Vagina (tissue), 2 donors: Measurements from ENCODE around the gene DCAKD.

Source experiments
- POLR2A ChIP-seq, 2 donors: fragments of 450-650 bp; IDR thresholded peaks; one replicate each; pipeline ENCODE4 v1.6.1; 2017; ENCODE audit warnings: antibody characterized with exemption in 2 of 2, mild to moderate bottlenecking in 2 of 2, moderate library complexity in 2 of 2
- TF ChIP-seq, protein P1 (sequence below), 3 experiments: fragments of 450-650 bp in 2 of 3; fragments of 200-600 bp in 1 of 3; sonication (generic) in 1 of 3; IDR thresholded peaks; one replicate each; pipeline ENCODE4 v1.5.1; 2017 to 2019; ENCODE audit warnings: antibody characterized with exemption in 3 of 3, mild to moderate bottlenecking in 2 of 3, moderate library complexity in 2 of 3

GRCh38 chr17:45013021-45013997 lies 38.1 kb downstream of the DCAKD start:
- TF ChIP-seq, protein P1, sequence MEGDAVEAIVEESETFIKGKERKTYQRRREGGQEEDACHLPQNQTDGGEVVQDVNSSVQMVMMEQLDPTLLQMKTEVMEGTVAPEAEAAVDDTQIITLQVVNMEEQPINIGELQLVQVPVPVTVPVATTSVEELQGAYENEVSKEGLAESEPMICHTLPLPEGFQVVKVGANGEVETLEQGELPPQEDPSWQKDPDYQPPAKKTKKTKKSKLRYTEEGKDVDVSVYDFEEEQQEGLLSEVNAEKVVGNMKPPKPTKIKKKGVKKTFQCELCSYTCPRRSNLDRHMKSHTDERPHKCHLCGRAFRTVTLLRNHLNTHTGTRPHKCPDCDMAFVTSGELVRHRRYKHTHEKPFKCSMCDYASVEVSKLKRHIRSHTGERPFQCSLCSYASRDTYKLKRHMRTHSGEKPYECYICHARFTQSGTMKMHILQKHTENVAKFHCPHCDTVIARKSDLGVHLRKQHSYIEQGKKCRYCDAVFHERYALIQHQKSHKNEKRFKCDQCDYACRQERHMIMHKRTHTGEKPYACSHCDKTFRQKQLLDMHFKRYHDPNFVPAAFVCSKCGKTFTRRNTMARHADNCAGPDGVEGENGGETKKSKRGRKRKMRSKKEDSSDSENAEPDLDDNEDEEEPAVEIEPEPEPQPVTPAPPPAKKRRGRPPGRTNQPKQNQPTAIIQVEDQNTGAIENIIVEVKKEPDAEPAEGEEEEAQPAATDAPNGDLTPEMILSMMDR (IDR thresholded peaks at IDR 0.05) = no peak
- TF ChIP-seq POLR2A (IDR thresholded peaks at IDR 0.05) = no peak
